ENCODE data around the gene IFNAR1.

IFNAR1 gene

DNA sequence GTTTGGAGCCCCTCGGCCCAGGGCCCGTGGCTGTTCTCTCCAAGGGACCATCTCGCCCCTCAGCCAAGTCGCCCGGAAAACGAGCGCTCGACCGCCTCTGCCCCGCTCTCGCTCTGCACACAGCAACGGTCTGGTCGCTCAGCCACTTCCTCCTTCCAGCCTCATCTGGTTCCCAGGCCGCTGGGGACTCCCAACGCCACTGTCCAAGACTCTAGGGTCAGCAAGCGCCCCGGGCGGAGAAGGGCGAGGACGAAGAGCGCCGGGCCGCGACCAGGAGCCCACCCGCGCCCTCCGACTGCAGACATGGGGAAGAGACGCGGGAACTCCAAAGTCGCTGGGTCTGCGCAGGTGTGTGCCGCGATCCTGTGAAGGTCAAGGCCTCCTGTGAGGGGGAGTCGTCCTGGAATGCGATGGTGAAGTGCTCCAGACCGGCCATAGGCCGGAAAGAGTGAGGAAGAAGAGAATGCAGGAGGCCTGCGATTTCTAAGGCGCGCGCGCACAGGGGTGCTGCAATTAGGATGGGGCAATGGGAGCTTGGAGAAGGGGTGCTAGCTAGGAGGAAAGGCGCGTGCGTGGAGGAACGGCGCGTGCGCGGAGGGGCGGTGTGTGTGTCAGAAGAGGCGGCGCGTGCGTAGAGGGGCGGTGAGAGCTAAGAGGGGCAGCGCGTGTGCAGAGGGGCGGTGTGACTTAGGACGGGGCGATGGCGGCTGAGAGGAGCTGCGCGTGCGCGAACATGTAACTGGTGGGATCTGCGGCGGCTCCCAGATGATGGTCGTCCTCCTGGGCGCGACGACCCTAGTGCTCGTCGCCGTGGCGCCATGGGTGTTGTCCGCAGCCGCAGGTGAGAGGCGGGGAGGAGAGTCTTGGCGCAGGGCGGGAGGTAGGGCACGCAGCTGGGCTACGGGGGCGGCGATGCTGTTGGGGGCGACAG is at the start of gene IFNAR1:
IFNAR1 (plus strand) TSS at position 680 of the 931 bp plus-strand sequence; CDS start at position 766, 86 bp downstream.
- DNase-seq (ENCODE audit: low read depth in 2 of 2) = peak; percentile 97 to 98

DNA sequence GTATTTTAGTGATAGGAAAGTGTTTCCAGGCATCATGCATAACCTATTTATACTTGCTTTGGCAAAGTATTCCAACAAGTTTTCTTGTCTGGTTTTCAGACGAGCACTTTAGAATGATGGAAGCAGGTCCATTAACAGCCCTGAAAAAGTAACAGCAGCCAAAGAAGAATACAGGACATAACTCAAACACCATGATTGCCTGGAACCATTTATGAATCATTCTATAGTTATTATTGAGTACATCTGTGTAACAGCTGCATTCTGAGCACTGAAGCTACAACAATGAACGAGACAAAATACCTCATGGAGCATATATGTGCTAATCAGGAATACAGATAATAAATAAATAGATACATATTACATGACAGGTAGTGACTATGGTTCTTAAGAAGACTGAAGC is 46.0 kb upstream of the IFNAR1 start:
- DNase-seq (ENCODE audit: low read depth in 2 of 2) = no peak

DNA sequence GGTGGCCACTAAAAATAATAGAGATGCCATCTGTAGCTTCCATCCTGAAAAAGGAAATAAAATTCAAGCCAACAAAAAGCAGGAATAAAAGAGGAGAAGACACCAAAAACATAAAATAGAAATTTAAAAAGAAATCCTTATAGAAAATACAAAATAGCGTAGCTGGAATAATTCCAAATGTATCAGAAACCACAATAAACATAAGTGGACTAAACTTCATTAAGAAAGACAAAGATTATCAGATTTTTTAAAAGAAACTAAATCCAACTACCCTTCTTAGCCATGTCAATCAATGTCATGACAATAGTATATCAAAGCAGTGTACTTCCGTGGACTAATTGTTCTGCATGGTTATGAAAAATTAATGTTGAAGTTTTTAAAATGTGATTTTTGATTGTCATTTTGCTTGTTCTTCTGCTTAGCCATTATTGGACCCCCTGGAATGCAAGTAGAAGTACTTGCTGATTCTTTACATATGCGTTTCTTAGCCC is 45.4 kb upstream of the IFNAR1 start:
- DNase-seq (ENCODE audit: low read depth in 2 of 2) = no peak

DNA sequence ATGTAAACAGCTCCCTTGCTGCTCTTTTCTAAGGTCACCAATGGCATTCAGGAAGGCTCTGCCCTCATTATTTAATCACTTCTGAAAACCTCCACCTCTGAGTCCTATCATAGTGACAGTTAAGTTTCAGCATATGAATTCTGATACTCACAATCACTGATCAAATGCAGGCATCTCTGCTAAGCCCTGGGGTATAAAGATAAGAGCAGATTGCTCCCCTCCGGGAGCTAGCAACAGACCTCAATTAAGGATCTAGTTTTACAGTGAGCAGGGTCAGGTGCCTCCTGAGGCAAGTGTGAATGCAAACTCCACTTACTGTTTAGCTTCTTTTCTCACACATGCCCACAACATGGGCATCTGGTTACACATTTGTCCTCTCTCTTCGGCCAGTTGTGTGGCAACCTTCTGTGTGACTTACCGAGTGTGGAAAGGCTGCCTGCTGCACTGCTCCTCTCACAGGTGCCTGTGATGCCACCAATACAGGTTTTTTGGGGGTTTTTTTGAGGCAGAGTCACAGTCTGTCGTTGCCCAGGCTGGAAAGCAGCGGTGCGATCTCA is 43.6 kb upstream of the IFNAR1 start:
- DNase-seq (ENCODE audit: low read depth in 2 of 2) = no peak

DNA sequence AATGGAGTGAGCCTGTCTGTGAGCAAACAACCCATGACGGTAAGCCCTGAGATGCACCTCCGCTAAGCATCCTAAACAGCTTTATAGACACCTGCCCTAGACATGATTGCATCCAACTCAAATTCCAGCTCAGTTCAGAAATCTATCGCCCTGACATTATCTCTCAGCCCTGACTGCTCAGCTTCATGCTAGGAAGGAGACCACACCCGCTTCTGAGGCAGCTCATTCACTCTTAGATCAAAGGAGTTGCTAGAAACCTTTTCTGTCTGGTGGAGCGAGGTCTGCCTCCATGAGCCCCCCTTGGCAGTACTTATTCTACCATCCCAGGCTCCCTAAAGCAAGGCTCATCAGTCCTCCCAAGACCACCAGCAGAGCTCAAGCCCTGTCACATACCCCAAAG is 41.6 kb upstream of the IFNAR1 start:
- no peak for DNase-seq (ENCODE audit: low read depth in 2 of 2)

DNA sequence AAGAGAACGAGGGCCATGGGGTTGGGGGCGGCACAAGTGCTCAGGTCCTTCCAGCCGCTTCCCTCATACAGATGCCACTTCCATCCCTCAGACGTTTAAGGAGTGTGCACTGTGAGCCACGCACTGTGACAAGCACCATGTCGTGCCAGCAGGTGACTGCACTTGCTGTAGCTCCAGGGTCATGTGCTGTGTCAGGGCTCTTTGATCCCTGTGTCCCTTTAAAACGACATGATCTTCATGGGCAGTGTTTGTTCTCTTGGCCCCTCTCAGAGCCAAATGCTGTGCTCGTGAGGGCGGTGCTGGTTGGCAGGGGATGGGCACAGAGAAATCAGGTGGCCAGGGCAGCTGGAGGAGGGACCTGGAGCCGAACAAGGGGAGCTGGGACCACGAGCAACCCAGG is 38.7 kb upstream of the IFNAR1 start:
- no peak for DNase-seq (ENCODE audit: low read depth in 2 of 2)

DNA sequence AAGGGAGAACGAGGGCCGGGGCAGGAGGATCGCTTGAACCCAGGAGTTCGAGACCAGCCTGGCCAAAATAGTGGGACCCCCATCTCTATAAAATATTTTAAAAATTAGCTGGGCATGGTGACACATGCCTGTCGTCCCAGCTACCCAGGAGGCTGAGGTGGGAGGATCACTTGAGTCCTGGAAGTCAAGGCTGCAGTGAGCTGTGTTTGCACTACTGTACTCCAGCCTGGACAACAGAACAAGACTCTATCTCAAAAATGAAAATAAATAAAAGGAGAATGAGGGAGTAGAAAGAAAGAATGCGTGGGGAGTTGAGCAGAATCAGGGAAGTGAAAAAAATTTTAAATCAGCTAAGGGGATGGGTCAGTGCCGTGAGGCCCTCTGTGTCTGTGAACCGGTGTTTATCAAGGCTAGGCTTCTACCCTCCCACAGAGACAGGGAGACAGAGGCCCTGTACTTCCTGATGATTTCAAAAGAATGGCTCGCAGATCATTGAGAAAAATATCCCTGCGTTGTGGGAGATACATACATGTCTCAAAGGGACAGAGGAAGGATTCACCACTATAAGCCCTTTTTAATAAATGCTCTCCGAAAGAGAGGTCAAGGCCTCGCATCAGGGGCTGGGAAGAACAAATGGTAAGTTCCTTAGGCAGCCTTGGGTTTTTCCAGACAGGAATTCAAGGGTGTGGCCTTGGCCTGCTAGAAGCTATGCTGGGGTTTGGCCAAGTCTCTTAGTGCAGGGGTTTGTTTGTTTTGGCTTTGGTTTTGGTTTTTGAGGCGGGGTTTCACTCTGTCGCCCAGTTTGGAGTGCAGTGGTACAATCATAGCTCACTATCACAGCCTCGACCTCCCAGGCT is 37.9 kb upstream of the IFNAR1 start:
- no peak for DNase-seq (ENCODE audit: low read depth in 2 of 2)

DNA sequence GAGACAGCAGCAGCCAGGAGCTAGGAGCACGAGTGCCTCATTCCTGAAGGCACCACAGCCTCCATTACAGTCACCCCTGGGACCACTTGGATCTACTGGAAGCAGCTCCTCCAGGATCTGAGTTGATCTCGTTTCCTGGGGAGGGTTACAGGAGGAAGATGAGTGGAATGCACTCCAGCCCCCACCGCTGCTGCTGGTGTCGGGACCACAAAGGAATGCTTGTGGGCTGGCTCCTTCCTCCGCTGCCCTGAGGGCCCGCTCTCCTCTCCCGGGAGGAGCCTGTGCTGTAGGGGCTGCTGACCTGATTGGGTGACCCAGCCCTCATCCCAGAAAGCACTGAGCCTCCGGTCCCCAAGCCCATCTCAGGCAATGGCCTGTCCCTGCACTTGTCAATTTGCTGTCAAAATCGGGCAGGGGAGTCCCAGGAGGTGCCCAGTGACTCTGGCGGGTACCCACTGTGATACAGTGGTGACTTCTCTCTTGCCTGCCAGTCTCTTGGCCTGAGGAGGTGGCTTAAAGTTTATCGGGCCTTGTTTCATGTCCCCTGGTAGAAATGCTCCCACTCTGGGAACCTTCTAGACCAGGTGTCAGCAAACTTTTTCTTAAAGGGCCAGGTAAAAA is 35.5 kb upstream of the IFNAR1 start:
- DNase-seq (ENCODE audit: low read depth in 2 of 2) = no peak

DNA sequence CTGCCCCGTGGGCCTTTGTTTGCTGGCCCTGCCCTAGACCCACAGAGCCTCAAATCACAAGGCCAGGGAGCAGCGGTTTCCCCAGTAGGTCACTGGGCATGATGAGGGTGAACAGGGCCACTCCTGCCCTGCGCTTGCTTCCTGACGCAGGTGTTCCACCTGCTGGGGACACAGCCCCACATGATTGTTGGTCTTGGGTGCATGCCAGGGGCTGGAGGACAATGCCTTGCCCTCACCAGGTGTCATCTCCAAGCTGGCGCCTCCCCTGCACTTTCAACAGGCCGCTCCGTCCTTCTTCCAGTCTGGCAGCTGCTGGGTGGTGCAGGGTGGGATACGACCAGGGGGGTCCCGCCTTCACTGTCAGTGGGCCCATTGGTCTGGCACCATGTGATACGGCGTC is 34.3 kb upstream of the IFNAR1 start:
- DNase-seq (ENCODE audit: low read depth in 2 of 2) = no peak

DNA sequence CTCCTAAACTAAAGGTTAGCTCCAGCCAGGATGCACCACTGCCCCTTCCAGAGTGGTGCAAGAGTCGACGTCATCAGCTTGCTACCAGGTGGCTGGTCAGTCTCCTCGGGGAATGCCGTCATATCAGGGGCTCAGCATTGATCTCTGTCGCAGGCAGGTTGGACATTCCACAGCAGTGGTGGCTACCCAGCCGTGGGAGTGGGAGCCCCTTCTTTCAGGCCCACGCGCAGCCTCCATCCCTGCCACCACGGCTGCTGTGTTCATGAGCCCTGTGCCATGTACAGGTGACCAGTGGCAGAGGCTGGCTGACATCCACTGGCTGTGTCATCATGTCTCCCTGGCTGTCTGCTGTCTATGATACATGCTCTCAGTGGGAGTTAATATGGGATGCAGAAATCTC is 33.1 kb upstream of the IFNAR1 start:
- no peak for DNase-seq (ENCODE audit: low read depth in 2 of 2)

DNA sequence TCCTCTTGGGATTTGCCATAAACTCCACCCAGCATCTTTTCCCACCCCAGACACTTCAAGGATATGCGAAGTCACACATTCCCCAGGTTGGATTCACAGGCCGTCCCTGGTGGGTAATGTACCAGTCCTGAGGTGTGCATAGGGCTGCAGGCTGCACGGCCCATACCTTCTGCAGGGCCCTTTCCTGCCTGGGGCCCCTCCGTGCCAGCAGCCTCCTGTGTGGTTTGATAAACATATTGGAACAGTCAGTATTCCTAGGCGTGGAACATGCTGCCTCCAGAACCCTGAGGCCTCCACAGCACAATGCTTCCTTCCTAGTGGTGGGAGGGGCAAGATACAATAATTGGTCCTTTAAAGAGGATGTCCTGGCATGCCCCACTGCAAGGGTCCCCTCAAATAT is 32.0 kb upstream of the IFNAR1 start:
- DNase-seq (ENCODE audit: low read depth in 2 of 2) = no peak

DNA sequence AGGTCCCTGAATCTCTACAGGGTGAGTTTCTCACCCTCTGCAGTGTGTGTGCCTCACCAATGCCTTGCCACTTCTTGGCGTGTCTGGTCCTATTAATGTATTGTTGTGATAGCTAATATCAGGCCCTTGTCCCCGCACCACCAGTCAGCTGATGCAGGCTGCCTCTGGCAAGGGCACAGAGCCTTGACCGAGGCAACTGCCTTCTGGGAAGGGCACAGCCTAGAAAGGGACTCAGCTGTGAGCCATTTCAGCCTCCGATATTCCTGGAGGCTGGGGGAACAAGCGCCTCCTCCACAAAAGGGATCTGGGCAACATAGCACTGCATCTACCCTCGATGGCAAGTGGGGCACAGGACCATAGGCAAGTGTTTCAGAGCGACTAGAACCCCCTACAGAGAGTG is 31.6 kb upstream of the IFNAR1 start:
- no peak for DNase-seq (ENCODE audit: low read depth in 2 of 2)

DNA sequence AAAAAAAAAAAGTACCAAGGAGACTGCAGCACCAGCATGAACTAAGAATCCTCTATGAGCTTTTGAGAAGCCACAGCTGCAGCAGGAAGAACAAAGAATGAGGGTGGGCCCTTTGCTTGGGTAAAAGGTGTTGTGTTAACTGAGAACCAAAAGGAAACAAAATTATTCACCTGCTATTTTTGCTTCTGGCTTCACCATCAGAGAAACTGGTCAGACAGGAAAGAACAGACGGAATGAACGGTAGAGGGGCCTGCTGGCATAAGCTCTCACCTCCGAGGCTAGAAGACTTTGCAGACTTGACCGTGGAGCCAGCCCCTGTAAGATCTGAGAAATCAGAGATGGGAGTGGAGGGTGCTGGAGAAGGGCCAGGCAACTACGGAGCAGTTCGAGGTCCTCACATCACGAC is 31.0 kb upstream of the IFNAR1 start:
- no peak for DNase-seq (ENCODE audit: low read depth in 2 of 2)

DNA sequence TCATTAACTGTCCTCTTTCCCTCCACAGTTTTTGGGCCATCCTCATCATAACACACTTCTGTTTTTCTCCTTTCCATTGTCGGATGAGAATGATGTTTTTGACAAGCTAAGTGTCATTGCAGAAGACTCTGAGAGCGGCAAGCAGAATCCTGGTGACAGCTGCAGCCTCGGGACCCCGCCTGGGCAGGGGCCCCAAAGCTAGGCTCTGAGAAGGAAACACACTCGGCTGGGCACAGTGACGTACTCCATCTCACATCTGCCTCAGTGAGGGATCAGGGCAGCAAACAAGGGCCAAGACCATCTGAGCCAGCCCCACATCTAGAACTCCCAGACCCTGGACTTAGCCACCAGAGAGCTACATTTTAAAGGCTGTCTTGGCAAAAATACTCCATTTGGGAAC is 28.6 kb upstream of the IFNAR1 start:
- DNase-seq (ENCODE audit: low read depth in 2 of 2) = no peak

DNA sequence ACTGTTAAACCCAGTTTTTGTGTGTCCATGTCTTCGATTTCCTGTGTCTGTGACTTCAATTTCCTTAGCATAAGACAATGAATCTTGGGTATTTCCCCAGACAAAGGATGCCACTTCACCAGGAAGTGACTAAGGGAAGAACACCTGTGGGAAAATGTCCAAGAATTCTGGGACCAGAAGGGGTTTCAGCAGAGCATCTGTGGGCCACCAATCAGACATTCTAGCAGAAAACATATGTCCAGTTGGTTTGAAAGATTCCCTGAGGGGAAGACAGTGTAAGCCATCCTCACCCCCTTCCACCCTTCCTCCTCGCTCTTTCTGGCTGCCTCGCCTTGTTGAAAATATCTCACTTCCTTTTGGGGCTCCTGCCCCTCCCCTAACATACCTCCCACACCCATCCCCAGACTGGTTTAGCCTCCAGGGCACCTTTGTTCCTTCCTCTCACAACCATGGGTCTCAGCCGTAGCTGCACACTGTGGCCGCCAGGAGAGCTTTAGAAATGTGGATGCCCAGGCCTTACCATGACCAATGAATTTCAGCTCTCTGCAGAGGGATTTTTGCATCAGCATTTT is 25.5 kb upstream of the IFNAR1 start:
- no peak for DNase-seq (ENCODE audit: low read depth in 2 of 2)

DNA sequence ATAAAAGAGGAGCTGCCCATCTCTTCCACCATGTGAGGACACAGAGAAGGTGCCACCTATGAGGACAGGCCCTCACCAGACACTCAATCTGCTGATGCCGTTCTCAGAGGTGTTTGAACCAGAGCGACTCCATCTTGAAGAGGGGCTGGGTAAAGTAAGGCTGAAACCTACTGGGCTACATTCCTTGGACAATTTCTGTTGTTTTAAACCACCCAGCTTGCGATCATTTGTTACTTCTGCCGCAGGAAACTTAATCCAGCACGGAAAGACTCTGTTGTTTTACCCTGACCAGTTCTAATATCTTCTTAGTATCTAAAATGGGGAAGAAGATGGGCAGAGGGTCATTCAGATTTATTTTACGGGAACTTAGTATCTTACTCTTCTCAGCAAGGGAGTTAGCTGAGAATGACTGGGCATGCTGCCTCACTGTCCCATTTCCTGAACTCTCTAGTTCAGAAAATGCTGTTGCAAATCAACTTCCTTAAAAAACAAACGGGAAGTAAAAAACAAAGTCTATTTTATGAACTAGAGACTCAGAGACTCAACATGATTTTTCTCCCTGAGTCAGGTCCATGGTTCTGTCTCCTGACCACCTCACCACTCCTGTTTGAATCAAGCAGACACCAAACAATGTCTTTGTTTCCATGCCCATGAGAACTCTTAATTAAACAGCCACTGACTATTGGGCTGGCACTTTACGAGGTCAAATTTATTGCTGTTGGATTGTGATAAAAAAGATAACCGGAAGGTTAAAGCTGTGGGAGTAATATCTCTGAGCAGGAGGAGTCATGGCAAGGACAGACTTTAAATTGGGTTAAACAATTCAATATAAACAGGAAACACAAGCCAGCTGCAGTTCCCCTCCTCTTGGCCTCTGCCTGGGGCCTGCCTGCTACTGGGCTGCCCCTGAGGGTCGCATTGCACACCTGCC is 23.8 kb upstream of the IFNAR1 start:
- no peak for DNase-seq (ENCODE audit: low read depth in 2 of 2)

DNA sequence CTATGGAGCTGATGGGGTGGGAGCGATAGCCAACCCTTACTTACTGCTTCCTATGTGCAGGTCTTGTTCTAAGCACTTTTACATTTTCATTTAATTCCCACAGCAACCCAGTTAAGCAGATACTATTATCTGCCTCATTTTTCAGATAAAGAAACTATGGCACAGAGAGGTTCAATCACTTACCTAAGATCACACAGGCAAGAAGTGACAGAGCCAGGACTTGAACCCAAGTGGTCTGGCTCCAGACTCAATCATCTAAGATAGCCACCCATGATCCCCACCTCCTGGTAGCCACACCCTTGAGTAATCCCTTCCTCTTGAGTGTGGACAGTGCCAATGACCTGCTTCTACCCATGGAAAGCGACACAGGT is 23.2 kb upstream of the IFNAR1 start:
- DNase-seq (ENCODE audit: low read depth in 2 of 2) = no peak

DNA sequence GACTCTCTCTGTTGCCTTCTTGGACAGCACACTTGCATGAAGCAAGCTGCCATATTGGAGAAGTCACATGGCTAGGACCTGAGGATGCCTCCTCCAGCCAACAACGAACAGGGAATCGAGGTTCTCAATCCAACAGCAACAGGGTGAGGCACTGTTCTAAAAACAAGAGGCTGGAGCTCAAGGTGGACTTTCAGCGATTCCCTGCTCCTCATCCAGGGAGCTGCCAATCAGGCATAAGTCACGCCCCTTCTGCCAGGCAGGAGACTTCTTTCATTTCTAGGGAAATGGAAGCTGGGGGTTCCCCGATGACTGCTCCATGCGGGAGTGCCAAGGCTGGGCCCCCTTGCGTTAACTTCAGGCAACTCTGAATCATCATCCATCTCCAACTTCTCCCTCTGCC is 22.7 kb upstream of the IFNAR1 start:
- DNase-seq (ENCODE audit: low read depth in 2 of 2) = no peak

DNA sequence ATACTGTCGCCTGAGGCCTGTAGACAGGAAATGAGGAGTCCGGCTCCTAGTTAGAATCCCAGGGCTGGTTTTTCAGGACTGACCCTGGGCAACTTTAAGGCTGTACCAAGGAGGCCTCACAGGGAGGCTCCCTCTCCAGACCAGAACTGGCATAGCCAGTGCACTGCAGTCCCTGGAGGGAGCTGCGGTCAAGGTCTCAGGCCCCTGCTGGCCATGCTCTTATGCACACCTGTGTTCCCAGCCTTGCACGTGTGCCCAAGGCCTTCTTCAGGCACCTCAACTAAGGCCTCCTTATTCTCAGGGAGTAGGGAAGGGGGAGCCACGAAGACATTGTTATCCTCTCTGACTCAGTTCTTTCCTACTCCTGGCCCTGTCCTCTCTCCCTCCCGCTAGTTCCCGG is 22.0 kb upstream of the IFNAR1 start:
- DNase-seq (ENCODE audit: low read depth in 2 of 2) = no peak

DNA sequence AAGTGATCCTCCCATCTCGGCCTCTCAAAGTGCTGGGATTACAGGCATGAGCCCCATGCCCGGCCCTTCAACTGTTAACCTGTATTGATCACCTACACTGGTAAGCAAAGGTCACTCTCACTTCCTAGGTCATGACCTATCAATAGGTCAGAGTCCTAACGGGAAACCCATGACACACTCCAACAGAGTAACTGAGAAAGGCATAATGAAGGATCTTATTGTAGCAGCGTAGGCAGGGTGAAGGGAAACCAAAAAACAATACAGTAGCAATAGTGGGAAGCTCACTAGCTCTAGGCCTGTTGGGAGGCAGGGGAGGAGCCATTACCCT is 19.5 kb upstream of the IFNAR1 start:
- no peak for DNase-seq (ENCODE audit: low read depth in 2 of 2)

DNA sequence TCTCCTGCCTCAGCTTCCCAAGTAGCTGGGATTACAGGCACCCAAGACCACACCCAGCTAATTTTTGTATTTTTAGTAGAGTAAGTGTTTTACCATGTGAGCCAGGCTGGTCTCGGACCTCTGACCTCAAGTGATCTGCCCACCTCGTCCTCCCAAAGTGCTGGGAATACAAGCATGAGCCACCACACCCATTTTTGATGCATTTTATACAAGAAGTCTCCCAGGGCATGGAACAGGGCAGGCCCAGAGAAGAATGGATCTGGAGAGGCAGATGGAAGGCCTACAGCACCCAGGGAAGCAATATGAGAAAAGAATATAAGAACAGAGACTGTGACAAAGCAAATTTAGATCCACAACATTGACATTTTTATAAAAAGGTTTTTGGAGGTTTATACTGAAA is 18.8 kb upstream of the IFNAR1 start:
- DNase-seq (ENCODE audit: low read depth in 2 of 2) = no peak

Data from activated CD8-positive, alpha-beta memory T cell treated with anti-CD3 and anti-CD28 coated beads for 4 hours (primary cell).